ENCODE results near the gene HAUS8. TPM values are rescaled to one million over a fixed set of nuclear protein-coding genes. Genes with fewer than 3 reads are reported as not detected.
"Not testable (repeated sequence)": the region's sequence is repeated elsewhere in the genome, so short reads cannot be mapped to it uniquely, and the experiment has no call there.

HAUS8 gene
- total and polyA plus RNA-seq, 2 donors (not counting 3 experiments of a cell fraction or from before 2014, with no cell fraction given), result 9.6 to 30.3 TPM

DNA sequence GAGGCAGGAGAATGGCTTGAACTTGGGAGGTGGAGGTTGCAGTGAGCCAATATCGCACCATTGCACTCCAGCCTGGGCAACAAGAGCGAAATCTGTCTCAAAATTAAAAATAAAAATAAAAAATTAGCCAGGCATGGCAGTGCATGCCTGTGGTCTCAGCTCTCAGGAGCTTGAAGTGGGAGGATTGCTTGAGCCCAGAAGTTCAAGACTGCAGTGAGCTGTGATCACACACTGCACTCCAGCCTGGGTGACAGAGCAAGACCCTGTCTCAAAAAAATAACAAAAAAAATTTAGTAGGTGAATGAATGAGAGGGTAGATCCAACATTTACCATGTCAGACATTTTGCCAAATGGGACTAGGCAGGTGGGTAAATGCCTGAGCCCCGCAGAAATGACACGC lies 31.7 kb upstream of the HAUS8 start:
- intact Hi-C loops (cut with micrococcal nuclease), result loop anchor here (5.0 kb wide), 1 partner anchor 40 kb away; no protein-coding TSS in a partner anchor
- H3K4me3 ChIP-seq (replicated peaks in 1 of 3; ENCODE audit: insufficient read depth in 1 of 3, low read depth in 1 of 3, low read length in 3 of 3); H4K20me1 ChIP-seq (replicated peaks; ENCODE audit: control insufficient read depth, extremely low read depth, insufficient read depth, low read length); H3K4me2 ChIP-seq (ENCODE audit: insufficient read depth, low read length); H3K9ac ChIP-seq (replicated peaks; ENCODE audit: extremely low read depth, insufficient read depth, low read length); BruUV-seq (replicated peaks); DNase-seq (ENCODE audit: low read depth, low spot score); H3K27me3 ChIP-seq (ENCODE audit: control insufficient read depth in 2 of 2, insufficient read depth in 2 of 2, low read length in 2 of 2); H3K9me3 ChIP-seq (replicated peaks; ENCODE audit: control insufficient read depth, insufficient read depth, low read length); H3K9me1 ChIP-seq (replicated peaks; ENCODE audit: control insufficient read depth, extremely low read depth, insufficient read depth, low read length); CTCF ChIA-PET; H2AFZ ChIP-seq (ENCODE audit: low read depth, low read length); dilution Hi-C loops (cut with MboI; ENCODE audit: extremely low pct_ligation_motif_present, low sequenced_read_pairs); POLR2A ChIA-PET; FAIRE-seq: not testable (repeated sequence)
- Histone ChIP-seq H3K36me3 (ENCODE audit: control insufficient read depth in 2 of 2, extremely low read depth in 1 of 2, insufficient read depth in 2 of 2, low read length in 2 of 2) (peaks cover 0 to 13% of the 10 kb centered on the region in 2 experiments), H3K27ac (ENCODE audit: insufficient read depth, low read depth, low read length) (peak overlapping the region; percentile 80), H3K79me2 (ENCODE audit: control insufficient read depth, insufficient read depth, low read length) (peaks cover 70% of the 10 kb centered on the region), H3K4me1 (ENCODE audit: control insufficient read depth, extremely low read depth, insufficient read depth, low read length) (peaks cover 11% of the 10 kb centered on the region)

- intact Hi-C loops (cut with micrococcal nuclease), result loop anchor here (5.0 kb wide), 1 partner anchor 42 kb away; no protein-coding TSS in a partner anchor
Observed at GRCh38 chr19:17105556-17105955, 30.3 kb upstream of the HAUS8 start.

More at GRCh38 chr19:17105556-17105955, 30.3 kb upstream of the HAUS8 start:
- Histone ChIP-seq H3K4me2 (ENCODE audit: insufficient read depth, low read length) (no peak overlapping the region), H2AFZ (ENCODE audit: low read depth, low read length) (no peak overlapping the region), H3K27me3 (ENCODE audit: control insufficient read depth in 2 of 2, insufficient read depth in 2 of 2, low read length in 2 of 2) (no peaks in the 10 kb centered on the region), H3K9me1 (replicated peaks; ENCODE audit: control insufficient read depth, extremely low read depth, insufficient read depth, low read length) (no peaks in the 10 kb centered on the region), H3K79me2 (ENCODE audit: control insufficient read depth, insufficient read depth, low read length) (peaks cover 72% of the 10 kb centered on the region), H3K4me1 (ENCODE audit: control insufficient read depth, extremely low read depth, insufficient read depth, low read length) (peaks cover 11% of the 10 kb centered on the region), H3K9ac (replicated peaks; ENCODE audit: extremely low read depth, insufficient read depth, low read length) (no peak overlapping the region), H4K20me1 (replicated peaks; ENCODE audit: control insufficient read depth, extremely low read depth, insufficient read depth, low read length) (no peaks in the 10 kb centered on the region), H3K9me3 (replicated peaks; ENCODE audit: control insufficient read depth, insufficient read depth, low read length) (no peaks in the 10 kb centered on the region), H3K4me3 (replicated peaks in 1 of 3; ENCODE audit: insufficient read depth in 1 of 3, low read depth in 1 of 3, low read length in 3 of 3) (no peak overlapping the region), H3K27ac (ENCODE audit: insufficient read depth, low read depth, low read length) (no peak overlapping the region), H3K36me3 (ENCODE audit: control insufficient read depth in 2 of 2, extremely low read depth in 1 of 2, insufficient read depth in 2 of 2, low read length in 2 of 2) (peaks cover 0 to 10% of the 10 kb centered on the region in 2 experiments)
- no TSS peak for BruUV-seq (replicated peaks)
- TF ChIP-seq EZH2 (IDR thresholded peaks at IDR 0.05; ENCODE audit: borderline replicate concordance, low read depth, low read length, severe bottlenecking), result no peak
- TF ChIP-seq, protein P1, sequence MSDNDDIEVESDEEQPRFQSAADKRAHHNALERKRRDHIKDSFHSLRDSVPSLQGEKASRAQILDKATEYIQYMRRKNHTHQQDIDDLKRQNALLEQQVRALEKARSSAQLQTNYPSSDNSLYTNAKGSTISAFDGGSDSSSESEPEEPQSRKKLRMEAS (IDR thresholded peaks at IDR 0.05; ENCODE audit: insufficient read depth, insufficient read length), result no peak
- TF ChIP-seq FOS (IDR thresholded peaks at IDR 0.05; ENCODE audit: borderline replicate concordance, insufficient read depth, low read length), result no peak
- TF ChIP-seq POLR2A (IDR thresholded peaks at IDR 0.05; ENCODE audit: low read depth, low read length), result no peak
- TF ChIP-seq MYC (IDR thresholded peaks at IDR 0.05; ENCODE audit: low read depth, low read length), result no peak
- TF ChIP-seq JUN (IDR thresholded peaks at IDR 0.05; ENCODE audit: borderline replicate concordance, insufficient read depth, insufficient read length, low read depth), result no peak
- no peak for TF ChIP-seq CTCF (IDR thresholded peaks at IDR 0.05; ENCODE audit: extremely low read depth in 1 of 2, insufficient read depth in 1 of 2, low read depth in 1 of 2, low read length in 2 of 2)
- TF ChIP-seq GATA2 (IDR thresholded peaks at IDR 0.05; ENCODE audit: insufficient read depth, insufficient read length, low read depth, low read length), result no peak
- TF ChIP-seq POLR2AphosphoS5 (IDR thresholded peaks at IDR 0.05; ENCODE audit: insufficient read depth, low read depth, low read length), result no peak
- ChIA-PET POLR2A (no interaction called here), CTCF (interaction anchor here (0.9 to 1.0 kb wide), 2 partner anchors 8 to 53 kb away, joined by 3 read pairs; no protein-coding TSS in a partner anchor)
- FAIRE-seq, result no peak
- dilution Hi-C loops (cut with MboI; ENCODE audit: extremely low pct_ligation_motif_present, low sequenced_read_pairs), result no loop called here
- no peak for DNase-seq (ENCODE audit: low read depth, low spot score)
